ENCODE measurements around the gene RC3H2.

RC3H2 gene

GRCh38 chr9:122944960-122945888, 40.1 kb upstream of the RC3H2 start:
- Histone ChIP-seq H3K9ac (no peak overlapping the region), H3K27me3 (no peaks in the 10 kb centered on the region), H3K9me3 (no peaks in the 10 kb centered on the region), H3K36me3 (peaks cover 16% of the 10 kb centered on the region), H3K4me1 (peaks cover 14% of the 10 kb centered on the region), H3K4me3 (no peak overlapping the region), H3K27ac (no peak overlapping the region), H3K4me2 (no peak overlapping the region), H4K20me1 (peaks cover 87% of the 10 kb centered on the region)
- TF ChIP-seq Cebpa-rat (IDR thresholded peaks at IDR 0.05): no peak

- peak overlapping the region; percentile 88 for H3K4me3 ChIP-seq
- peak overlapping the region; percentile 95 for H3K4me2 ChIP-seq
- H4K20me1 ChIP-seq: peaks cover 55% of the 10 kb centered on the region
- no peaks in the 10 kb centered on the region for H3K9me3 ChIP-seq
- H3K4me1 ChIP-seq: peaks cover 16% of the 10 kb centered on the region
- no peak for TF ChIP-seq Cebpa-rat (IDR thresholded peaks at IDR 0.05)
- H3K36me3 ChIP-seq: peaks cover 29% of the 10 kb centered on the region
- peak overlapping the region; percentile 91 for H3K9ac ChIP-seq
- H3K27me3 ChIP-seq: no peaks in the 10 kb centered on the region
- H3K27ac ChIP-seq: peak overlapping the region; percentile 86
Observed at GRCh38 chr9:122941582-122942234, 36.5 kb upstream of the RC3H2 start.

GRCh38 chr9:122940749-122941581, 35.8 kb upstream of the RC3H2 start, which contains the start of gene RABGAP1:
Gene RABGAP1 (plus strand): TSS chr9:122941020. CDS start chr9:122957060, 16,040 bp downstream.
- no peaks in the 10 kb centered on the region for H3K27me3 ChIP-seq
- H3K4me1 ChIP-seq: peaks cover 16% of the 10 kb centered on the region
- TF ChIP-seq Cebpa-rat (IDR thresholded peaks at IDR 0.05): no peak
- no peaks in the 10 kb centered on the region for H3K9me3 ChIP-seq
- peak within 1 kb of the TSS; percentile 88 for H3K4me3 ChIP-seq
- H4K20me1 ChIP-seq: peaks cover 48% of the 10 kb centered on the region
- peak within 1 kb of the TSS; percentile 95 for H3K4me2 ChIP-seq
- peaks cover 36% of the 10 kb centered on the region for H3K36me3 ChIP-seq
- H3K9ac ChIP-seq: peak within 1 kb of the TSS; percentile 91
- peak within 1 kb of the TSS; percentile 86 for H3K27ac ChIP-seq

GRCh38 chr9:122940454-122940748, 35.2 kb upstream of the RC3H2 start:
- Histone ChIP-seq H4K20me1 (peaks cover 43% of the 10 kb centered on the region), H3K9me3 (no peaks in the 10 kb centered on the region), H3K9ac (peak overlapping the region; percentile 49; the same call in 1 of the 2 replicates), H3K4me1 (peaks cover 16% of the 10 kb centered on the region), H3K4me3 (peak overlapping the region; percentile 54), H3K27ac (peak overlapping the region; percentile 60), H3K4me2 (peak overlapping the region; percentile 83), H3K27me3 (no peaks in the 10 kb centered on the region), H3K36me3 (peaks cover 36% of the 10 kb centered on the region)
- TF ChIP-seq Cebpa-rat (IDR thresholded peaks at IDR 0.05): no peak

GRCh38 chr9:122939601-122940000, 34.4 kb upstream of the RC3H2 start:
- H3K4me2 ChIP-seq: no peak overlapping the region
- peaks cover 35% of the 10 kb centered on the region for H4K20me1 ChIP-seq
- no peaks in the 10 kb centered on the region for H3K9me3 ChIP-seq
- peaks cover 34% of the 10 kb centered on the region for H3K36me3 ChIP-seq
- no peak overlapping the region for H3K9ac ChIP-seq
- no peak overlapping the region for H3K27ac ChIP-seq
- TF ChIP-seq Cebpa-rat (IDR thresholded peaks at IDR 0.05): no peak
- H3K4me1 ChIP-seq: peaks cover 16% of the 10 kb centered on the region
- H3K27me3 ChIP-seq: no peaks in the 10 kb centered on the region
- H3K4me3 ChIP-seq: no peak overlapping the region

GRCh38 chr9:122936883-122937282, 31.7 kb upstream of the RC3H2 start:
- no peak for TF ChIP-seq Cebpa-rat (IDR thresholded peaks at IDR 0.05)
- H3K9ac ChIP-seq: no peak overlapping the region
- peaks cover 30% of the 10 kb centered on the region for H3K36me3 ChIP-seq
- no peaks in the 10 kb centered on the region for H3K27me3 ChIP-seq
- no peaks in the 10 kb centered on the region for H3K9me3 ChIP-seq
- no peak overlapping the region for H3K4me2 ChIP-seq
- H4K20me1 ChIP-seq: peaks cover 8% of the 10 kb centered on the region
- H3K4me1 ChIP-seq: peaks cover 26% of the 10 kb centered on the region
- no peak overlapping the region for H3K27ac ChIP-seq
- no peak overlapping the region for H3K4me3 ChIP-seq

- Histone ChIP-seq H3K4me3 (no peak overlapping the region), H3K9me3 (no peaks in the 10 kb centered on the region), H3K27ac (no peak overlapping the region), H4K20me1 (peaks cover 3% of the 10 kb centered on the region), H3K27me3 (no peaks in the 10 kb centered on the region), H3K36me3 (peaks cover 30% of the 10 kb centered on the region), H3K9ac (no peak overlapping the region), H3K4me1 (peaks cover 22% of the 10 kb centered on the region), H3K4me2 (no peak overlapping the region)
- TF ChIP-seq Cebpa-rat (IDR thresholded peaks at IDR 0.05): no peak
Observed at GRCh38 chr9:122936464-122936863, 31.3 kb upstream of the RC3H2 start.

GRCh38 chr9:122931226-122932121, 26.3 kb upstream of the RC3H2 start, which contains the start of gene ZBTB26:
Gene ZBTB26 (minus strand): TSS chr9:122931512. CDS start chr9:122919934, 11,578 bp downstream.
- H3K27ac ChIP-seq: peak within 1 kb of the TSS; percentile 90
- H4K20me1 ChIP-seq: peaks cover 5% of the 10 kb centered on the region; the same call in 1 of the 2 replicates
- H3K27me3 ChIP-seq: no peaks in the 10 kb centered on the region
- no peak for TF ChIP-seq Cebpa-rat (IDR thresholded peaks at IDR 0.05)
- H3K9me3 ChIP-seq: no peaks in the 10 kb centered on the region
- peaks cover 13% of the 10 kb centered on the region for H3K36me3 ChIP-seq
- peak within 1 kb of the TSS; percentile 92 for H3K4me2 ChIP-seq
- peak within 1 kb of the TSS; percentile 83 for H3K4me3 ChIP-seq
- H3K4me1 ChIP-seq: peaks cover 30% of the 10 kb centered on the region
- peak within 1 kb of the TSS; percentile 85 for H3K9ac ChIP-seq

All from BLaER1 (cell line).